SK-N-SH treated with all-trans-retinoic acid at 6 μM for 48 hours (cell line): ENCODE results near the gene SCAF1.

Experiments
- ATAC-seq: fragments of 200-7000 bp; cut with Tn5 transposase; 3 replicates; pipeline ENCODE4 v1.9.1; 2020; ENCODE audit warnings: mild to moderate bottlenecking, moderate library complexity
- ARNTL ChIP-seq: fragments of 450-650 bp; formaldehyde crosslinking; IDR thresholded peaks from 2 replicates; pipeline ENCODE4 v1.5.0; 2020; ENCODE audit warnings: low read depth, mild to moderate bottlenecking, moderate library complexity, borderline replicate concordance
- BACH2 ChIP-seq: fragments of 250-450 bp; sonication (Bioruptor Pico); IDR thresholded peaks from 2 replicates; pipeline ENCODE4 v1.9.0; 2021; ENCODE audit warnings: mild to moderate bottlenecking, borderline replicate concordance
- CREB5 ChIP-seq: fragments of 250-450 bp; sonication (Bioruptor Pico); IDR thresholded peaks from 2 replicates; pipeline ENCODE4 v1.5.1; 2020; ENCODE audit warnings: low read depth, mild to moderate bottlenecking, moderate library complexity
- CSDC2 ChIP-seq: fragments of 250-450 bp; sonication (Bioruptor Pico); IDR thresholded peaks from 2 replicates; pipeline ENCODE4 v1.5.0; 2020; ENCODE audit warnings: mild to moderate bottlenecking, moderate library complexity
- ESRRG ChIP-seq: fragments of 250-450 bp; sonication (Bioruptor Pico); IDR thresholded peaks from 2 replicates; pipeline ENCODE4 v1.6.1; 2021; ENCODE audit warnings: mild to moderate bottlenecking
- GLIS3 ChIP-seq: fragments of 250-450 bp; sonication (Bioruptor Pico); IDR thresholded peaks from 2 replicates; pipeline ENCODE4 v1.5.0; 2020; ENCODE audit warnings: mild to moderate bottlenecking, moderate library complexity
- ISL1 ChIP-seq: fragments of 250-450 bp; sonication (Bioruptor Pico); IDR thresholded peaks from 2 replicates; pipeline ENCODE4 v2.1.2; 2022; ENCODE audit warnings: mild to moderate bottlenecking, moderate library complexity
- OSR1 ChIP-seq: fragments of 250-450 bp; sonication (Bioruptor Pico); IDR thresholded peaks from 2 replicates; pipeline ENCODE4 v1.8.0; 2022; ENCODE audit warnings: moderate library complexity, mild to moderate bottlenecking, inconsistent platforms
- PPARA ChIP-seq: fragments of 250-450 bp; sonication (Bioruptor Pico); IDR thresholded peaks from 2 replicates; pipeline ENCODE4 v1.5.0; 2020; ENCODE audit warnings: mild to moderate bottlenecking, borderline replicate concordance
- SNAI2 ChIP-seq: fragments of 250-450 bp; sonication (Bioruptor Pico); IDR thresholded peaks from 2 replicates; pipeline ENCODE4 v1.5.0; 2020; ENCODE audit warnings: mild to moderate bottlenecking, moderate library complexity
- TCF4 ChIP-seq: fragments of 250-450 bp; sonication (Bioruptor Pico); IDR thresholded peaks from 2 replicates; pipeline ENCODE4 v1.8.0; 2021; ENCODE audit warnings: mild to moderate bottlenecking, moderate library complexity, borderline replicate concordance
- TOX ChIP-seq: fragments of 250-450 bp; sonication (Bioruptor Pico); IDR thresholded peaks from 2 replicates; pipeline ENCODE4 v1.8.0; 2021; ENCODE audit warnings: mild to moderate bottlenecking, moderate library complexity, borderline replicate concordance
- ZFP3 ChIP-seq: fragments of 250-450 bp; sonication (Bioruptor Pico); IDR thresholded peaks from 2 replicates; pipeline ENCODE4 v1.5.0; 2020; ENCODE audit warnings: mild to moderate bottlenecking, moderate library complexity
- ZFP30 ChIP-seq: fragments of 450-650 bp; formaldehyde crosslinking; IDR thresholded peaks from 2 replicates; pipeline ENCODE4 v1.5.0; 2022; ENCODE audit warnings: mild to moderate bottlenecking, moderate library complexity
- ZNF565 ChIP-seq: fragments of 450-650 bp; formaldehyde crosslinking; conservative IDR thresholded peaks from 2 replicates; pipeline ENCODE4 v1.5.0; 2020; ENCODE audit warnings: low read depth, mild to moderate bottlenecking, moderate library complexity
- ZNF70 ChIP-seq: fragments of 450-650 bp; formaldehyde crosslinking; IDR thresholded peaks from 2 replicates; pipeline ENCODE4 v1.5.0; 2020; ENCODE audit warnings: mild to moderate bottlenecking, moderate library complexity
- ZNF8 ChIP-seq: fragments of 450-650 bp; formaldehyde crosslinking; IDR thresholded peaks from 2 replicates; pipeline ENCODE4 v1.5.0; 2020; ENCODE audit warnings: mild to moderate bottlenecking, moderate library complexity
- TF ChIP-seq, protein P1 (sequence below): fragments of 250-450 bp; sonication (Bioruptor Pico); IDR thresholded peaks from 2 replicates; pipeline ENCODE4 v1.5.0; 2020; ENCODE audit warnings: mild to moderate bottlenecking, moderate library complexity
- TF ChIP-seq, protein P2 (sequence below): fragments of 250-450 bp; sonication (Bioruptor Pico); IDR thresholded peaks from 2 replicates; pipeline ENCODE4 v1.8.0; 2021; ENCODE audit warnings: low read depth, mild to moderate bottlenecking, moderate library complexity, borderline replicate concordance
- TF ChIP-seq, protein P3 (sequence below): fragments of 250-450 bp; sonication (Bioruptor Pico); IDR thresholded peaks from 2 replicates; pipeline ENCODE4 v1.8.0; 2020; ENCODE audit warnings: mild to moderate bottlenecking, moderate library complexity, borderline replicate concordance

Gene SCAF1

DNA sequence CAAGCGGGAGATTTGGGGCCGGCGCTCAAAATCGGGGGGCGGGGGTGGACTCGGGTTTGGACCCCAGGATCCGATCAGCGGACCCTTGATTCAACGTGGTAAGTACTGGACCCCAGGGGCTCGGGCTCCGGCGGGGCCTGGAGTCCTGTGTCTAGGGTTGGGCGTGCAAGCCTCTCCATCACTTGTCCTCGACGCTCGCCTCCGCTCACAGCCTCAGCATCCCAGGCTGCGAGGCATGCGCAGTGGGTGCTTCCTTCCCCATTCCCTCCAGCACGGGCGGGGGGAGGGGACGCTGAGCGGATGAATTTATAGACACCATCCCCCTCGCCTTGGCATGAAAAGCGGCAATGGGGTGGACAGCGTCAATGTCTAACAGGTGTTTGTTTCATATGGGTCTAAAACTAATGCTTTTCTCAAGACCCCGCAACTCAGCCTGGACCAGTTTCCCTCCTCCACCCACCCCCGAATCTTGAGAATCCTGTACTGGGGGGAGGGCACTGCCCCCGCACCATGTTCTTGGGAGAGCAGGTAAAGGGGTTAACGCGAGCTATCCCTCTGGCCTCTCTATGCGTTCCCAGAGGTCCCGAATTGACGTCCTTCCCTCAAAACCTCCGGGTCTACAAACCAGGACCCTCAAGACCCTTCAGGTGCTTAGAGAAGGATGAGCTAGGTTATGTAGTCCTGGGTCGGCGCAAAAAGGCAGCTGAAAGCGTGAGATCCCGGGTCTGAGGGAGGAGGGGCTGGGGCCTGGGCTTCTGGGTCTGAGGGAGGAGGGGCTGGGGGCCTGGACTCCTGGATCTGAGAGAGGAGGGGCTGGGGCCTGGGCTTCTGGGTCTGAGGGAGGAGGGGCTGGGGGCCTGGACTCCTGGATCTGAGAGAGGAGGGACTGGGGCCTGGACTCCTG, 49.5 kb downstream of the SCAF1 start (continued):
- TF ChIP-seq, protein P1, sequence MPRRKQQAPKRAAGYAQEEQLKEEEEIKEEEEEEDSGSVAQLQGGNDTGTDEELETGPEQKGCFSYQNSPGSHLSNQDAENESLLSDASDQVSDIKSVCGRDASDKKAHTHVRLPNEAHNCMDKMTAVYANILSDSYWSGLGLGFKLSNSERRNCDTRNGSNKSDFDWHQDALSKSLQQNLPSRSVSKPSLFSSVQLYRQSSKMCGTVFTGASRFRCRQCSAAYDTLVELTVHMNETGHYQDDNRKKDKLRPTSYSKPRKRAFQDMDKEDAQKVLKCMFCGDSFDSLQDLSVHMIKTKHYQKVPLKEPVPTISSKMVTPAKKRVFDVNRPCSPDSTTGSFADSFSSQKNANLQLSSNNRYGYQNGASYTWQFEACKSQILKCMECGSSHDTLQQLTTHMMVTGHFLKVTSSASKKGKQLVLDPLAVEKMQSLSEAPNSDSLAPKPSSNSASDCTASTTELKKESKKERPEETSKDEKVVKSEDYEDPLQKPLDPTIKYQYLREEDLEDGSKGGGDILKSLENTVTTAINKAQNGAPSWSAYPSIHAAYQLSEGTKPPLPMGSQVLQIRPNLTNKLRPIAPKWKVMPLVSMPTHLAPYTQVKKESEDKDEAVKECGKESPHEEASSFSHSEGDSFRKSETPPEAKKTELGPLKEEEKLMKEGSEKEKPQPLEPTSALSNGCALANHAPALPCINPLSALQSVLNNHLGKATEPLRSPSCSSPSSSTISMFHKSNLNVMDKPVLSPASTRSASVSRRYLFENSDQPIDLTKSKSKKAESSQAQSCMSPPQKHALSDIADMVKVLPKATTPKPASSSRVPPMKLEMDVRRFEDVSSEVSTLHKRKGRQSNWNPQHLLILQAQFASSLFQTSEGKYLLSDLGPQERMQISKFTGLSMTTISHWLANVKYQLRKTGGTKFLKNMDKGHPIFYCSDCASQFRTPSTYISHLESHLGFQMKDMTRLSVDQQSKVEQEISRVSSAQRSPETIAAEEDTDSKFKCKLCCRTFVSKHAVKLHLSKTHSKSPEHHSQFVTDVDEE (CRISPR knock-in tag): no peak
- TF ChIP-seq BACH2 (CRISPR knock-in tag) (no peak), ZNF70 (no peak), ARNTL (CRISPR knock-in tag) (no peak), TCF4 (CRISPR knock-in tag) (no peak), TOX (CRISPR knock-in tag) (no peak), ESRRG (CRISPR knock-in tag) (no peak), SNAI2 (CRISPR knock-in tag) (no peak)

- ATAC-seq: peak; percentile 8; the same call in 1 of the 3 replicates
- TF ChIP-seq SNAI2 (CRISPR knock-in tag) (no peak), ZFP30 (CRISPR knock-in tag) (no peak), TCF4 (CRISPR knock-in tag) (no peak), ARNTL (CRISPR knock-in tag) (no peak), GLIS3 (CRISPR knock-in tag) (no peak), ZNF70 (no peak), CSDC2 (CRISPR knock-in tag) (no peak), CREB5 (no peak)
Observed at GRCh38 chr19:49692147-49692506, 50.1 kb downstream of the SCAF1 start.

- TF ChIP-seq ARNTL (CRISPR knock-in tag): no peak
- no peak for TF ChIP-seq TCF4 (CRISPR knock-in tag)
- TF ChIP-seq CSDC2 (CRISPR knock-in tag): no peak
- no peak for TF ChIP-seq TOX (CRISPR knock-in tag)
- no peak for TF ChIP-seq ZNF8
- TF ChIP-seq ZFP3: no peak
- TF ChIP-seq BACH2 (CRISPR knock-in tag): no peak
- TF ChIP-seq PPARA: no peak
- TF ChIP-seq, protein P2, sequence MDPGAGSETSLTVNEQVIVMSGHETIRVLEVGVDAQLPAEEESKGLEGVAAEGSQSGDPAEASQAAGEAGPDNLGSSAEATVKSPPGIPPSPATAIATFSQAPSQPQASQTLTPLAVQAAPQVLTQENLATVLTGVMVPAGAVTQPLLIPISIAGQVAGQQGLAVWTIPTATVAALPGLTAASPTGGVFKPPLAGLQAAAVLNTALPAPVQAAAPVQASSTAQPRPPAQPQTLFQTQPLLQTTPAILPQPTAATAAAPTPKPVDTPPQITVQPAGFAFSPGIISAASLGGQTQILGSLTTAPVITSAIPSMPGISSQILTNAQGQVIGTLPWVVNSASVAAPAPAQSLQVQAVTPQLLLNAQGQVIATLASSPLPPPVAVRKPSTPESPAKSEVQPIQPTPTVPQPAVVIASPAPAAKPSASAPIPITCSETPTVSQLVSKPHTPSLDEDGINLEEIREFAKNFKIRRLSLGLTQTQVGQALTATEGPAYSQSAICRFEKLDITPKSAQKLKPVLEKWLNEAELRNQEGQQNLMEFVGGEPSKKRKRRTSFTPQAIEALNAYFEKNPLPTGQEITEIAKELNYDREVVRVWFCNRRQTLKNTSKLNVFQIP (CRISPR knock-in tag): no peak
- no peak for TF ChIP-seq SNAI2 (CRISPR knock-in tag)
- TF ChIP-seq, protein P3, sequence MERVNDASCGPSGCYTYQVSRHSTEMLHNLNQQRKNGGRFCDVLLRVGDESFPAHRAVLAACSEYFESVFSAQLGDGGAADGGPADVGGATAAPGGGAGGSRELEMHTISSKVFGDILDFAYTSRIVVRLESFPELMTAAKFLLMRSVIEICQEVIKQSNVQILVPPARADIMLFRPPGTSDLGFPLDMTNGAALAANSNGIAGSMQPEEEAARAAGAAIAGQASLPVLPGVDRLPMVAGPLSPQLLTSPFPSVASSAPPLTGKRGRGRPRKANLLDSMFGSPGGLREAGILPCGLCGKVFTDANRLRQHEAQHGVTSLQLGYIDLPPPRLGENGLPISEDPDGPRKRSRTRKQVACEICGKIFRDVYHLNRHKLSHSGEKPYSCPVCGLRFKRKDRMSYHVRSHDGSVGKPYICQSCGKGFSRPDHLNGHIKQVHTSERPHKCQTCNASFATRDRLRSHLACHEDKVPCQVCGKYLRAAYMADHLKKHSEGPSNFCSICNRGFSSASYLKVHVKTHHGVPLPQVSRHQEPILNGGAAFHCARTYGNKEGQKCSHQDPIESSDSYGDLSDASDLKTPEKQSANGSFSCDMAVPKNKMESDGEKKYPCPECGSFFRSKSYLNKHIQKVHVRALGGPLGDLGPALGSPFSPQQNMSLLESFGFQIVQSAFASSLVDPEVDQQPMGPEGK (CRISPR knock-in tag): no peak
- TF ChIP-seq OSR1 (CRISPR knock-in tag): no peak
- TF ChIP-seq ESRRG (CRISPR knock-in tag): no peak
- no peak for TF ChIP-seq ZNF565
- TF ChIP-seq ZNF70: no peak
- TF ChIP-seq ZFP30 (CRISPR knock-in tag): no peak
- TF ChIP-seq, all 23 proteins: peak for 0
- ATAC-seq: no peak
Observed at GRCh38 chr19:49696115-49696514, 54.1 kb downstream of the SCAF1 start.

DNA sequence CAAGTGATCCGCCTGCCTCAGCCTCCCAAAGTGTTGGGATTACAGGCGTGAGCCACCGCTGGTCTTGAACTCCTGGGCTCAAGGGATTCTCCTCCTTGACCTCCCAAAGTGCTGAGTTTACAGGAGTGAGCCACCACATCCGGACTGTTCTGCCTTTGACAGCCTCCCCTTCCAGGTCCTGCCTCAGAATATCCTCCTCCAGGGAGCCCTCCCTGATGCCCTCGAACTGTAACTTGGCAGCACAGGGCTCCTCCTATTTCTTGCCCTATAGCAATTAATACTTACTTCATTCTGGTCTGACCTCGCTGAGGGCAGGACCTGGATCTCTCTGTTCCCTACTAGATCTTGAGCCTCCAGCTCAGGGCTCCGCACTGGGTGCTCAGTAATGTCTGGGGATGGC, 54.9 kb downstream of the SCAF1 start:
- TF ChIP-seq TOX (CRISPR knock-in tag) (no peak), PPARA (no peak), ESRRG (CRISPR knock-in tag) (no peak), BACH2 (CRISPR knock-in tag) (no peak), CREB5 (no peak), ISL1 (CRISPR knock-in tag) (no peak), CSDC2 (CRISPR knock-in tag) (no peak), ZFP3 (no peak)
- TF ChIP-seq, protein P3 (CRISPR knock-in tag): no peak
- TF ChIP-seq, all 23 proteins: peak for 0
- ATAC-seq: no peak
